Neural progenitor cell (in vitro differentiated cells): Measurements from ENCODE around the gene BRD3OS. TPM values are rescaled to one million over a fixed set of nuclear protein-coding genes. Genes with fewer than 3 reads are reported as not detected.
A peak's percentile ranks its signal among the peaks of the same experiment; 100 is the strongest.

Experiments
- DNase-seq: peaks from one replicate; pipeline ENCODE4 v3.0.0-alpha.2; 2016; ENCODE audit warnings: low spot score
- H2AFZ ChIP-seq: fragments of 200-600 bp; sonication (generic); replicated peaks from 2 replicates; pipeline ENCODE4 v1.6.1; 2016; ENCODE audit warnings: antibody characterized with exemption
- H3F3A ChIP-seq: fragments of 200-600 bp; sonication (generic); 2 replicates; pipeline ENCODE4 v1.6.1; 2016; ENCODE audit warnings: antibody characterized with exemption, low read depth
- H3K27ac ChIP-seq: fragments of 200-600 bp; sonication (generic); 2 replicates; pipeline ENCODE4 v1.5.1; 2016; ENCODE audit warnings: mild to moderate bottlenecking
- H3K27me3 ChIP-seq: fragments of 200-600 bp; sonication (generic); 2 replicates; pipeline ENCODE4 v1.6.1; 2016; ENCODE audit warnings: mild to moderate bottlenecking, moderate library complexity
- H3K36me3 ChIP-seq: fragments of 200-600 bp; sonication (generic); 2 replicates; pipeline ENCODE4 v1.5.1; 2016
- H3K4me1 ChIP-seq: fragments of 200-600 bp; sonication (generic); 2 replicates; pipeline ENCODE4 v1.6.1; 2016; ENCODE audit warnings: mixed run types
- H3K4me2 ChIP-seq: fragments of 200-600 bp; sonication (generic); 2 replicates; pipeline ENCODE4 v1.6.1; 2016
- H3K4me3 ChIP-seq: fragments of 200-600 bp; sonication (generic); 2 replicates; pipeline ENCODE4 v1.5.1; 2016
- H3K79me2 ChIP-seq: fragments of 200-600 bp; sonication (generic); 2 replicates; pipeline ENCODE4 v1.6.1; 2016; ENCODE audit warnings: low read depth
- H3K9ac ChIP-seq: fragments of 200-600 bp; sonication (generic); 2 replicates; pipeline ENCODE4 v1.6.1; 2016
- H3K9me3 ChIP-seq: fragments of 200-600 bp; sonication (generic); 2 replicates; pipeline ENCODE4 v1.5.1; 2016; ENCODE audit warnings: low read depth
- H4K20me1 ChIP-seq: fragments of 200-600 bp; sonication (generic); 2 replicates; pipeline ENCODE4 v1.6.1; 2016; ENCODE audit warnings: low read depth
- H3K27ac Mint-ChIP-seq: 3 replicates; pipeline ENCODE4 v1.8.0; 2021; ENCODE audit warnings: mixed read lengths
- H3K27me3 Mint-ChIP-seq: 2 replicates; pipeline ENCODE4 v1.8.0; 2022; ENCODE audit warnings: low read depth, mild to moderate bottlenecking, inconsistent platforms, moderate library complexity, mixed read lengths; ENCODE audit not compliant: insufficient read depth
- H3K36me3 Mint-ChIP-seq: 3 replicates; pipeline ENCODE4 v1.8.0; 2021; ENCODE audit warnings: mixed read lengths
- H3K4me1 Mint-ChIP-seq: 3 replicates; pipeline ENCODE4 v1.8.0; 2021; ENCODE audit warnings: mixed read lengths
- H3K4me3 Mint-ChIP-seq: 3 replicates; pipeline ENCODE4 v1.8.0; 2021; ENCODE audit warnings: mild to moderate bottlenecking, moderate library complexity, mixed read lengths
- H3K9me3 Mint-ChIP-seq: 3 replicates; pipeline ENCODE4 v1.8.0; 2020; ENCODE audit warnings: mixed read lengths
- CTCF ChIP-seq: fragments of 200-600 bp; sonication (generic); IDR thresholded peaks from 2 replicates; pipeline ENCODE4 v1.5.1; 2017; ENCODE audit warnings: antibody characterized with exemption, mild to moderate bottlenecking
- EZH2 ChIP-seq: fragments of 200-600 bp; sonication (generic); IDR thresholded peaks from 2 replicates; pipeline ENCODE4 v1.6.1; 2017; ENCODE audit warnings: antibody characterized with exemption, mild to moderate bottlenecking, moderate library complexity
- EZH2phosphoT487 ChIP-seq: fragments of 200-600 bp; sonication (generic); IDR thresholded peaks from 2 replicates; pipeline ENCODE4 v1.6.1; 2017; ENCODE audit warnings: antibody characterized with exemption
- total RNA-seq: library from RNA; depleted of rRNA; stranded (reverse); fragments of >200 nt; gene quantifications from 2 replicates; pipeline ENCODE4 v1.2.3, GENCODE V29; 2015; ENCODE audit warnings: low replicate concordance

Gene BRD3OS
- total RNA-seq, 1 donor from 2014 or later: 19.0 TPM

GRCh38 chr9:133990366-133991213 lies 34.7 kb upstream of the BRD3OS start:
- peak overlapping the region; percentile 87 for H3K4me3 ChIP-seq
- H3K27me3 ChIP-seq: no peaks in the 10 kb centered on the region
- TF ChIP-seq EZH2phosphoT487: no peak
- no peak for TF ChIP-seq CTCF
- TF ChIP-seq EZH2: no peak
- Mint-ChIP-seq H3K4me3 (peak overlapping the region; percentile 94), H3K4me1 (peaks cover 51% of the 10 kb centered on the region), H3K27ac (peak overlapping the region; percentile 60), H3K36me3 (peaks cover 2% of the 10 kb centered on the region), H3K27me3 (peaks cover 3% of the 10 kb centered on the region), H3K9me3 (no peaks in the 10 kb centered on the region)
- peaks cover 21% of the 10 kb centered on the region for H3F3A ChIP-seq
- no peaks in the 10 kb centered on the region for H3K36me3 ChIP-seq
- peak; percentile 84 for DNase-seq
- H3K9ac ChIP-seq: no peak overlapping the region
- no peak overlapping the region for H3K27ac ChIP-seq
- no peaks in the 10 kb centered on the region for H3K9me3 ChIP-seq
- H4K20me1 ChIP-seq: peaks cover 58% of the 10 kb centered on the region
- H3K79me2 ChIP-seq: peaks cover 68% of the 10 kb centered on the region
- H2AFZ ChIP-seq: no peak overlapping the region
- H3K4me2 ChIP-seq: peak overlapping the region; percentile 86
- H3K4me1 ChIP-seq: peaks cover 25% of the 10 kb centered on the region

- Mint-ChIP-seq H3K4me3 (peak overlapping the region; percentile 94), H3K36me3 (peaks cover under 1% of the 10 kb centered on the region), H3K27me3 (peaks cover 3% of the 10 kb centered on the region), H3K9me3 (no peaks in the 10 kb centered on the region), H3K4me1 (peaks cover 44% of the 10 kb centered on the region), H3K27ac (peak overlapping the region; percentile 60)
- H3K36me3 ChIP-seq: no peaks in the 10 kb centered on the region
- no peak overlapping the region for H3K27ac ChIP-seq
- H4K20me1 ChIP-seq: peaks cover 50% of the 10 kb centered on the region
- peaks cover 22% of the 10 kb centered on the region for H3K4me1 ChIP-seq
- peak; percentile 64 for DNase-seq
- peak overlapping the region; percentile 87 for H3K4me3 ChIP-seq
- H3K9ac ChIP-seq: no peak overlapping the region
- no peaks in the 10 kb centered on the region for H3K27me3 ChIP-seq
- no peak overlapping the region for H2AFZ ChIP-seq
- no peaks in the 10 kb centered on the region for H3K9me3 ChIP-seq
- peaks cover 60% of the 10 kb centered on the region for H3K79me2 ChIP-seq
- peak overlapping the region; percentile 86 for H3K4me2 ChIP-seq
- TF ChIP-seq CTCF (no peak), EZH2phosphoT487 (no peak), EZH2 (no peak)
- H3F3A ChIP-seq: peaks cover 21% of the 10 kb centered on the region
These were observed 33.9 kb upstream of the BRD3OS start for GRCh38 chr9:133991214-133991921.

GRCh38 chr9:133991964-133992779 lies 33.1 kb upstream of the BRD3OS start, which contains the start of gene VAV2:
TSS of gene VAV2 (minus strand) at chr9:133992324. CDS start at chr9:133992278, 46 bp downstream.
- Mint-ChIP-seq H3K27me3 (peaks cover 3% of the 10 kb centered on the region), H3K27ac (no peak within 1 kb of the TSS)

More at GRCh38 chr9:133991964-133992779, 33.1 kb upstream of the BRD3OS start, which contains the start of gene VAV2:
- no peaks in the 10 kb centered on the region for H3K27me3 ChIP-seq
- no peaks in the 10 kb centered on the region for H3K36me3 Mint-ChIP-seq
- H3K9me3 Mint-ChIP-seq: no peaks in the 10 kb centered on the region
- peaks cover 42% of the 10 kb centered on the region for H4K20me1 ChIP-seq
- peaks cover 37% of the 10 kb centered on the region for H3K4me1 Mint-ChIP-seq
- peak within 1 kb of the TSS; percentile 86 for H3K4me2 ChIP-seq
- peaks cover 52% of the 10 kb centered on the region for H3K79me2 ChIP-seq
- peak within 1 kb of the TSS; percentile 87 for H3K4me3 ChIP-seq
- peak within 1 kb of the TSS; percentile 28 for H3K9ac ChIP-seq
- no peaks in the 10 kb centered on the region for H3K9me3 ChIP-seq
- peak; percentile 87 for DNase-seq
- H3K27ac ChIP-seq: no peak within 1 kb of the TSS
- peaks cover 21% of the 10 kb centered on the region for H3F3A ChIP-seq
- peak within 1 kb of the TSS; percentile 94 for H3K4me3 Mint-ChIP-seq
- TF ChIP-seq EZH2: no peak
- no peak for TF ChIP-seq EZH2phosphoT487
- TF ChIP-seq CTCF: no peak
- peak within 1 kb of the TSS; percentile 67 for H2AFZ ChIP-seq
- H3K36me3 ChIP-seq: no peaks in the 10 kb centered on the region
- peaks cover 20% of the 10 kb centered on the region for H3K4me1 ChIP-seq
